ENCODE results near the gene ADRA2C.

- TF ChIP-seq, protein P1, sequence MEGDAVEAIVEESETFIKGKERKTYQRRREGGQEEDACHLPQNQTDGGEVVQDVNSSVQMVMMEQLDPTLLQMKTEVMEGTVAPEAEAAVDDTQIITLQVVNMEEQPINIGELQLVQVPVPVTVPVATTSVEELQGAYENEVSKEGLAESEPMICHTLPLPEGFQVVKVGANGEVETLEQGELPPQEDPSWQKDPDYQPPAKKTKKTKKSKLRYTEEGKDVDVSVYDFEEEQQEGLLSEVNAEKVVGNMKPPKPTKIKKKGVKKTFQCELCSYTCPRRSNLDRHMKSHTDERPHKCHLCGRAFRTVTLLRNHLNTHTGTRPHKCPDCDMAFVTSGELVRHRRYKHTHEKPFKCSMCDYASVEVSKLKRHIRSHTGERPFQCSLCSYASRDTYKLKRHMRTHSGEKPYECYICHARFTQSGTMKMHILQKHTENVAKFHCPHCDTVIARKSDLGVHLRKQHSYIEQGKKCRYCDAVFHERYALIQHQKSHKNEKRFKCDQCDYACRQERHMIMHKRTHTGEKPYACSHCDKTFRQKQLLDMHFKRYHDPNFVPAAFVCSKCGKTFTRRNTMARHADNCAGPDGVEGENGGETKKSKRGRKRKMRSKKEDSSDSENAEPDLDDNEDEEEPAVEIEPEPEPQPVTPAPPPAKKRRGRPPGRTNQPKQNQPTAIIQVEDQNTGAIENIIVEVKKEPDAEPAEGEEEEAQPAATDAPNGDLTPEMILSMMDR (IDR thresholded peaks at IDR 0.05 in 8 of 11, conservative IDR thresholded peaks at IDR 0.05 in 3 of 11), result no peak
- no peak for TF ChIP-seq POLR2AphosphoS5 (IDR thresholded peaks at IDR 0.05)
Measured at GRCh38 chr4:3812211-3812934, 46.2 kb downstream of the ADRA2C start.

All from spleen (tissue), 7 donors.